ENCODE data around the gene ZNRF1. TPM values are rescaled to one million over a fixed set of nuclear protein-coding genes. Genes with fewer than 3 reads are reported as not detected.

Gene ZNRF1
- total and polyA plus RNA-seq, 10 of the 15 experiments (the other 5 are each of a cell fraction or from before 2014, with no cell fraction given) = 5.8 to 25.9 (median 14.3) TPM

DNA sequence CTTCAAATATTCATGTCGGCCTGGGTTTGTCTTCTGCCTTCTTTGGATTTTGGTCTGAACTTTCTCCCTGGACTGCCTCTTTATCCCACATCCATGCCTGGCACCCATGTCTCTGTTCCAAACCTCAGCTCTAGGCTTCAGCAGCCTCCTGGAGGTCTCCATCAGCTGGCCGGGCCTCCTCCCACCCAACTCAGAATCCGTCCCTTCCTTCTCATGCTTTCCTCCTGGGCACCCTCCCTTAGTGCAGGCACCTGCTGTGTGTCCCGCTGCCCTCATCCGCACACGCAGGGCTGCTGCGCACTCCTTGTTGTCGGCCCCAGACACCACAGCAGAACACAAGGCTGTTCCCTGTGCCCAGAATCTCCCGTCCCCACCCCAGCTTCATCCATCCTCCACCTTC, 103.8 kb downstream of the ZNRF1 start:
- no peaks in the 10 kb centered on the region; a peak in 2 of 4 replicates for H3K36me3 ChIP-seq (ENCODE audit: control insufficient read depth in 2 of 2, insufficient read depth in 2 of 2, low read length in 1 of 2)
- no peak for ATAC-seq
- intact Hi-C loops (cut with micrococcal nuclease; ENCODE audit: unreplicated experiment) = no loop called here
- TF ChIP-seq NFYA (IDR thresholded peaks at IDR 0.05; ENCODE audit: borderline replicate concordance, low read depth, low read length) (no peak), FOXM1 (IDR thresholded peaks at IDR 0.05; ENCODE audit: low read depth, low read length) (no peak), IRF5 (IDR thresholded peaks at IDR 0.05; ENCODE audit: borderline replicate concordance) (no peak), BMI1 (IDR thresholded peaks at IDR 0.05; ENCODE audit: borderline replicate concordance) (no peak), CBFB (IDR thresholded peaks at IDR 0.05; ENCODE audit: low read depth) (no peak), MTA3 (IDR thresholded peaks at IDR 0.05; ENCODE audit: borderline replicate concordance, low read length) (no peak), SRF (IDR thresholded peaks at IDR 0.05; ENCODE audit: low read depth in 2 of 2, low read length in 2 of 2) (no peak), E2F8 (IDR thresholded peaks at IDR 0.05; ENCODE audit: low read depth, partially characterized antibody) (no peak)
- peaks cover 23% of the 10 kb centered on the region for H3K4me1 ChIP-seq (ENCODE audit: control insufficient read depth, insufficient read depth, low read length)
- H3K9me3 ChIP-seq (replicated peaks; ENCODE audit: control insufficient read depth, insufficient read depth, low read length) = no peaks in the 10 kb centered on the region
- FAIRE-seq = no peak
- no peak overlapping the region for H3K27ac ChIP-seq (ENCODE audit: control insufficient read depth, insufficient read depth)
- no peaks in the 10 kb centered on the region for H3K27me3 ChIP-seq (replicated peaks in 1 of 2; ENCODE audit: control insufficient read depth in 2 of 2, insufficient read depth in 2 of 2, low read length in 1 of 2)
- no peaks in the 10 kb centered on the region; the same call in 1 of the 2 replicates for H3K79me2 ChIP-seq (ENCODE audit: control insufficient read depth, insufficient read depth, low read length)
- 96% methylated on average over 9 of the region's 9 CpGs for WGBS (ENCODE audit: insufficient coverage, insufficient replicate concordance, low lambda C conversion rate, missing lambda C conversion rate)
- ChIA-PET POLR2A (no interaction called here), RAD21 (ENCODE audit: unreplicated experiment) (no interaction called here), SMC1A (ENCODE audit: uncharacterized antibody, unreplicated experiment) (interaction anchor here (1.1 kb wide), 1 partner anchor 8 kb away, joined by 3 read pairs; no protein-coding TSS in a partner anchor), CTCF (interaction anchor here (1.0 kb wide), 1 partner anchor 240 kb away, joined by 3 read pairs; no protein-coding TSS in a partner anchor)
- no peak overlapping the region for H3K4me2 ChIP-seq (ENCODE audit: control insufficient read depth, insufficient read depth)
- H3K4me3 ChIP-seq = no peak overlapping the region
- no TSS peak for BruUV-seq (replicated peaks)
- no peak overlapping the region for H3K9ac ChIP-seq (ENCODE audit: control insufficient read depth, insufficient read depth, low read length)
- no peaks in the 10 kb centered on the region for H4K20me1 ChIP-seq (ENCODE audit: control insufficient read depth, insufficient read depth)
- no peak for DNase-seq (ENCODE audit: low read depth, low spot score)
- H2AFZ ChIP-seq (ENCODE audit: control insufficient read depth, low read depth, low read length) = no peak overlapping the region
- in situ Hi-C loops (cut with MboI) = loop anchor here (10.0 kb wide), 1 partner anchor 58 kb away; no protein-coding TSS in a partner anchor

Data from GM12878 (cell line).